GM21526 (cell line): Measurements from ENCODE around the gene CDH13.

Source experiments
- ATAC-seq: cut with Tn5 transposase; IDR thresholded peaks from one replicate; pipeline ENCODE4 v1.9.1; 2021; ENCODE audit warnings: moderate library complexity; ENCODE audit not compliant: unreplicated experiment, low FRiP score

CDH13 gene

GRCh38 chr16:82769845-82770244 lies 143.1 kb downstream of the CDH13 start:
- ATAC-seq = no peak

- no peak for ATAC-seq
Observed at GRCh38 chr16:82772215-82772614, 145.4 kb downstream of the CDH13 start.

GRCh38 chr16:82773018-82773417 lies 146.2 kb downstream of the CDH13 start:
- no peak for ATAC-seq

GRCh38 chr16:82776470-82777146 lies 149.8 kb downstream of the CDH13 start:
- ATAC-seq = no peak

GRCh38 chr16:82782715-82783251 lies 156.0 kb downstream of the CDH13 start:
- ATAC-seq = no peak

GRCh38 chr16:82783933-82784572 lies 157.3 kb downstream of the CDH13 start:
- no peak for ATAC-seq

GRCh38 chr16:82784573-82784968 lies 157.8 kb downstream of the CDH13 start:
- no peak for ATAC-seq

- ATAC-seq = no peak
Observed at GRCh38 chr16:82788225-82788624, 161.5 kb downstream of the CDH13 start.

- ATAC-seq = no peak
Observed at GRCh38 chr16:82788919-82789318, 162.2 kb downstream of the CDH13 start.

GRCh38 chr16:82792693-82793092 lies 165.9 kb downstream of the CDH13 start:
- ATAC-seq = no peak

- no peak for ATAC-seq
Observed at GRCh38 chr16:82793528-82794245, 166.9 kb downstream of the CDH13 start.

- ATAC-seq = no peak
Observed at GRCh38 chr16:82796047-82796446, 169.3 kb downstream of the CDH13 start.

GRCh38 chr16:82801361-82801760 lies 174.6 kb downstream of the CDH13 start:
- no peak for ATAC-seq

GRCh38 chr16:82805866-82806265 lies 179.1 kb downstream of the CDH13 start:
- ATAC-seq = no peak

GRCh38 chr16:82807311-82807710 lies 180.5 kb downstream of the CDH13 start:
- no peak for ATAC-seq

- no peak for ATAC-seq
Observed at GRCh38 chr16:82808036-82808435, 181.3 kb downstream of the CDH13 start.

GRCh38 chr16:82810077-82810476 lies 183.3 kb downstream of the CDH13 start:
- ATAC-seq = no peak

- ATAC-seq = no peak
Observed at GRCh38 chr16:82814059-82814458, 187.3 kb downstream of the CDH13 start.

GRCh38 chr16:82819286-82819685 lies 192.5 kb downstream of the CDH13 start:
- ATAC-seq = no peak

GRCh38 chr16:82820855-82821254 lies 194.1 kb downstream of the CDH13 start:
- no peak for ATAC-seq

GRCh38 chr16:82824408-82824807 lies 197.6 kb downstream of the CDH13 start:
- no peak for ATAC-seq
